ENCODE data around the gene HOXA3.

HOXA3 gene

DNA sequence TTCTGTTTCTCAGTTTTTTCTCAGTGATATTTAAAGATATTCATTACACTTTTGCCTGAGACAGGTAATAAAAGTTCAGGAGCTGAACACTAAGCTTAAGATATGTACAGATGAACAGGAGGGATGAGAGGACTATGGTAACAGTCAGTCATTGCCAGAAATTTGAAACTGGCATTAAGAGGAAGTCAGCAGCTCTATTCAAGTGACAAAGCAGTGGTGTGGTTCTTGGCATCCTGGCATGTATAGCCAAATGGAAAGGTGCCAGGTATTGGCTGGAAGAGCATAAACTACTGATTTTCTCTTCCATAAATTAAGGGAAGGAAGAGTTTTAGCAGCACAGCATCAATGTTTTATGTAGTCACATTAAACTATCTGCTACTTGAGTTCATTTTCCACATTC is 79.3 kb downstream of the HOXA3 start:
- H3K27ac ChIP-seq, result peak overlapping the region; percentile 44
- TF ChIP-seq, protein P1, sequence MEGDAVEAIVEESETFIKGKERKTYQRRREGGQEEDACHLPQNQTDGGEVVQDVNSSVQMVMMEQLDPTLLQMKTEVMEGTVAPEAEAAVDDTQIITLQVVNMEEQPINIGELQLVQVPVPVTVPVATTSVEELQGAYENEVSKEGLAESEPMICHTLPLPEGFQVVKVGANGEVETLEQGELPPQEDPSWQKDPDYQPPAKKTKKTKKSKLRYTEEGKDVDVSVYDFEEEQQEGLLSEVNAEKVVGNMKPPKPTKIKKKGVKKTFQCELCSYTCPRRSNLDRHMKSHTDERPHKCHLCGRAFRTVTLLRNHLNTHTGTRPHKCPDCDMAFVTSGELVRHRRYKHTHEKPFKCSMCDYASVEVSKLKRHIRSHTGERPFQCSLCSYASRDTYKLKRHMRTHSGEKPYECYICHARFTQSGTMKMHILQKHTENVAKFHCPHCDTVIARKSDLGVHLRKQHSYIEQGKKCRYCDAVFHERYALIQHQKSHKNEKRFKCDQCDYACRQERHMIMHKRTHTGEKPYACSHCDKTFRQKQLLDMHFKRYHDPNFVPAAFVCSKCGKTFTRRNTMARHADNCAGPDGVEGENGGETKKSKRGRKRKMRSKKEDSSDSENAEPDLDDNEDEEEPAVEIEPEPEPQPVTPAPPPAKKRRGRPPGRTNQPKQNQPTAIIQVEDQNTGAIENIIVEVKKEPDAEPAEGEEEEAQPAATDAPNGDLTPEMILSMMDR (conservative IDR thresholded peaks at IDR 0.05), result no peak

DNA sequence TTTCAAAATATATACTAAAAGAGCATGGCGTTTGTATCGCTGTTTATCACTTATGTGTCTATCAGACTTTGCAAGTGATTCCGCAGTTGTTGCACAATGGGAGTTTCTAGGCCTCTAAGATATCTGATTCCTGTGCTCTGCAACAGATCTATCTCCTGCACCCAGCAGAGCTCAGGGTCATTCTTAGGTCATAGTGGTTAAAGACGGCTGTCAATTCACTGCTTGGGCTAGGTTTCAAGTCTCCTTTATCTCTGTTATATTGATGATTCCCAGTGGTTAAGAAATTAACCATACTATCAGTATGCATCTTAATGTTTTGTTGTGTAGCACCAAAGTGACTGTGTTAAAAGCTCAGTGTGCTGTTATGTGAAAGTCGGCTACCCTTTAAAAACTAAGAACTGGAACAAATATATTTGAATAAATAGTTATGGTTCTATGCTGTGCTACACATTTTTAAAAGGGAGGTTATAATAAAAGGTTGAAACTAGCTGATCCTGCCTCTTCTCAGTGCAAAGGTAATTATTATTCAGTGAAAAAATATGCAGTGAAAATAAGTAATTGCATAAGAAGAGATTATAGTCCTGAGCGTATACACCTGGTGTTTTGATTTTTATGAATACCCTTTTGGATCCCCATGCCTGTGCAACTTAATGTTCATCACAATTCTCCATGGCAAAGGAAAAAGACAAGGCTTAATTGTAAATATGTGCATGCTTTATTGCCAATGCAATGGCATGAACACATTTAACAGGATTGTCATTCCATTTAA is 80.6 kb downstream of the HOXA3 start:
- TF ChIP-seq, protein P1 (conservative IDR thresholded peaks at IDR 0.05), result no peak

DNA sequence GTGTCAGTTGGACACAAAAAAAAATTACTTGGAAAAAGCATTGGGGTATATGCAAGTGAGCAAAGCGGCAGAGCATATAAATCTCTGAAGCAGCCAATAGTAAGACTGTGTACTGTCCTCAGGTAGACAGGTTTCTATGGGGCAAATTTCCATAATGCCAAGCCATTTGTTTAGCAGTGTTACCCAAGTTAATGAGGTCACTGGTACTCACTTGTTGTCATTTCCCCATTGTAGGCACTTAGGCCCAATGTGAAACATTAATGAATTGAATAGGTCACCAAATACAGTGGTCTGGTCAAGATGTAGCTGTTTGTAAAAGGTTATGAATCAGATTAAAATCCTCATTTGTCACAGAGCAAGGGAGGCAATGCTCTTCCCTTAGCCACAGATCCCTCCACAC is 84.1 kb downstream of the HOXA3 start:
- TF ChIP-seq, protein P1 (conservative IDR thresholded peaks at IDR 0.05), result no peak
- no peak overlapping the region for H3K27ac ChIP-seq

More for the DNA sequence above, 80.6 kb downstream of the HOXA3 start:
- peak overlapping the region; percentile 44 for H3K27ac ChIP-seq

DNA sequence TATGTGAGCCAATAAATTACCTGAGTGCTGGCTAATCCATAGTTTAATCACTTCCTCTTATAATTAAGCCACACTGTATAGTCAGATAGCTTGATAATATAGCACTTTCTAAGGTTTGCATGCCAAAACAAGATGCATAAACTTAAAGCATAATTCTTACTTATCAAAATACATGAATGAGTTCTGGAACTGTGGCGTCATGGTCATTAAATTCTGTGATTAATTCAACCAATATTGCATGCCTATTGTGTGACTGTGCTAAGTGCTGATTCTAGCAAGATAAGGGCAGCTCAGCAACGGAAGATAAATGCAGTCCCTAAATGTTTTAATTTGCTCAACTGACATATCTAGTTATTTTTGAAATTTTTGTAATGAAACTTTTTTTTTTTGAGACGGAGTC is 86.2 kb downstream of the HOXA3 start:
- H3K27ac ChIP-seq, result no peak overlapping the region
- TF ChIP-seq, protein P1 (conservative IDR thresholded peaks at IDR 0.05), result no peak

DNA sequence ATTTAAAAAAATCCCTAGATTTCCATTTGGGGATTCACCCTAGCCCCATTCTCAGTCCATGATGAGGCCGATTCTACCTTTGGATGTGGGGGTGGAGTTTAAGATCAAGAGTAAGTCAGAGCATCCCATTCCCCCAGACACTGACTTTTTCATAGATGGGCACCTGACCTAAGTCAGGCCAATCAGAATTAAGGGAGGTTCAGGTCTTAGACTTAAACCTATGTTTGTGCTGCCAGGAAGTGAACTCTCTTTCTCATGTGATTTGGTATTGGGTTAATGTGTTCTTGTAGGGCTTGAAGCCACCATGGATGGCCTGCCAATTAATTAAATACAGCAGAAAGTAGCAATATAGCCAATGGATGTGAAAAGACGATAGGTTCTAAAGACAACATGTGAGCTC is 86.7 kb downstream of the HOXA3 start:
- TF ChIP-seq, protein P1 (conservative IDR thresholded peaks at IDR 0.05), result no peak
- no peak overlapping the region for H3K27ac ChIP-seq

DNA sequence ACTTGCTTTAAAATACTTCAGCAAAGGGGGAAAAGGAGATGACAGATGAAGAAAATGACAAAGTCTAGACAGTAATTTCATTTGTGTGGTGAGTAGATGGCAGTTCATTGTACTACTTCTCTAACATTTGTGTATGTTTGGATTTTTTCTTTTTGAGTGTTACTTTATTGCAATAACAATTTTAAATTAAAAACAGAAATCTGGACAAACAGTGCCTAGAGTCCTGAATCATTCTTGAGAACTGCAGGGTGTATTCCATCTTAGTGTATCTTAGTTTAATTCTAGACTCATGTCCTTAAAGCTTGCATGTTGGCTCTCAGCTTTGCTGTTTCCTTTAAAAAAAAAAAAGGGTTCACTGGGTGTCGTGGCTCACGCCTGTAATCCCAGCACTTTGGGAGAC is 87.7 kb downstream of the HOXA3 start:
- peak overlapping the region; percentile 42 for H3K27ac ChIP-seq
- TF ChIP-seq, protein P1 (conservative IDR thresholded peaks at IDR 0.05), result no peak

DNA sequence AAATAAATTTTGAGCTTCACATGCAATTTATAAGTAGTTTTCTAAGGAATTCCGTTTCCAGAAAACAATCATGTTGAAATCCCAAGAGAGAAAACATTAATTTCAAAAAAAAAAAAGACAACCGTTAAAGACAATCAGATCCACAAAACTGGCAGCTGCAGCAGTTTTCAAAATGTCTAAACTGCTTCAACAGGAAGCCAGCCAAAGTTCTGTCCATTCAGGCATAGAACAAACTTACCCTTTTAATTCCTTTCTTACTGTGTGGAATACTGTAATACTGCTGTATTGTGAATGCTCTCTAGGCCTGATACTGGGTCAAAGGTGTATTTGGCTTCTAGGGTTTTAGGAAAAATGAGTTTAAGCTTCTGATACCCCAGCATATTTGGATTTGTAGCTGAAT is 88.2 kb downstream of the HOXA3 start:
- TF ChIP-seq, protein P1 (conservative IDR thresholded peaks at IDR 0.05), result no peak
- peak overlapping the region; percentile 42 for H3K27ac ChIP-seq
